ENCODE data around the gene MTUS2.

Gene MTUS2

GRCh38 chr13:29162638-29163235, 342.6 kb downstream of the MTUS2 start:
- Histone ChIP-seq H3K4me1 (ENCODE audit: control insufficient read depth, insufficient read depth, low read length) (no peaks in the 10 kb centered on the region), H3K36me3 (ENCODE audit: control insufficient read depth, insufficient read depth, low read length) (no peaks in the 10 kb centered on the region), H3K27me3 (ENCODE audit: control insufficient read depth, insufficient read depth, low read length) (no peaks in the 10 kb centered on the region), H3K4me3 (ENCODE audit: low read length) (no peak overlapping the region), H3K9ac (ENCODE audit: low read length) (no peak overlapping the region), H3K9me3 (ENCODE audit: control insufficient read depth, low read length) (no peaks in the 10 kb centered on the region)

- H3K9ac ChIP-seq (ENCODE audit: low read length) = no peak overlapping the region
- no peaks in the 10 kb centered on the region for H3K4me1 ChIP-seq (ENCODE audit: control insufficient read depth, insufficient read depth, low read length)
- H3K27me3 ChIP-seq (ENCODE audit: control insufficient read depth, insufficient read depth, low read length) = no peaks in the 10 kb centered on the region
- H3K4me3 ChIP-seq (ENCODE audit: low read length) = no peak overlapping the region
- no peaks in the 10 kb centered on the region for H3K9me3 ChIP-seq (ENCODE audit: control insufficient read depth, low read length)
- no peaks in the 10 kb centered on the region for H3K36me3 ChIP-seq (ENCODE audit: control insufficient read depth, insufficient read depth, low read length)
These were observed 344.0 kb downstream of the MTUS2 start for GRCh38 chr13:29164116-29164515.

DNA sequence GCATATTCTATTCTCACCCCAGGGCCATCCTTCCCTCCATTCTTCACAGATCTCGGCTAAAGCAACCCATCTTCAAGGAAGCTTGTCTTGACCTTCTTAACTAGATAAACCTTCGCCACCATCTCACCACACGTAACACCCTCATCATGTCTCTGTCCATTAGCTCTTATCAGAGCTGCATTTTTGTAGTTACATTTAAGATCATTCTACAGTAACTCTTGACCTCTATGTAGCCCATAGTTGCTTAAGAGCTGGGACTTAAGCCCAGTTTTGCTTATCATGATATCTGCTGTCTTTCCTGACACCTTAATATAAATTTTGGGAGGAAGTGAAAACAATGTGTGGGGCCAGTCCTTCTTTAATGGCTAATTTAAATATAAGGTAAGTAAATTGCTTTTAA, 345.1 kb downstream of the MTUS2 start:
- H3K4me3 ChIP-seq (ENCODE audit: low read length) = no peak overlapping the region
- no peaks in the 10 kb centered on the region for H3K27me3 ChIP-seq (ENCODE audit: control insufficient read depth, insufficient read depth, low read length)
- no peaks in the 10 kb centered on the region for H3K36me3 ChIP-seq (ENCODE audit: control insufficient read depth, insufficient read depth, low read length)
- H3K9ac ChIP-seq (ENCODE audit: low read length) = no peak overlapping the region
- H3K4me1 ChIP-seq (ENCODE audit: control insufficient read depth, insufficient read depth, low read length) = no peaks in the 10 kb centered on the region
- no peaks in the 10 kb centered on the region for H3K9me3 ChIP-seq (ENCODE audit: control insufficient read depth, low read length)

GRCh38 chr13:29165840-29166239, 345.7 kb downstream of the MTUS2 start:
- no peak overlapping the region for H3K9ac ChIP-seq (ENCODE audit: low read length)
- H3K9me3 ChIP-seq (ENCODE audit: control insufficient read depth, low read length) = no peaks in the 10 kb centered on the region
- H3K27me3 ChIP-seq (ENCODE audit: control insufficient read depth, insufficient read depth, low read length) = no peaks in the 10 kb centered on the region
- H3K4me3 ChIP-seq (ENCODE audit: low read length) = no peak overlapping the region
- H3K36me3 ChIP-seq (ENCODE audit: control insufficient read depth, insufficient read depth, low read length) = no peaks in the 10 kb centered on the region
- H3K4me1 ChIP-seq (ENCODE audit: control insufficient read depth, insufficient read depth, low read length) = no peaks in the 10 kb centered on the region

GRCh38 chr13:29170436-29171082, 350.4 kb downstream of the MTUS2 start:
- Histone ChIP-seq H3K9me3 (ENCODE audit: control insufficient read depth, low read length) (no peaks in the 10 kb centered on the region), H3K36me3 (ENCODE audit: control insufficient read depth, insufficient read depth, low read length) (no peaks in the 10 kb centered on the region), H3K9ac (ENCODE audit: low read length) (no peak overlapping the region), H3K4me3 (ENCODE audit: low read length) (no peak overlapping the region), H3K27me3 (ENCODE audit: control insufficient read depth, insufficient read depth, low read length) (no peaks in the 10 kb centered on the region), H3K4me1 (ENCODE audit: control insufficient read depth, insufficient read depth, low read length) (no peaks in the 10 kb centered on the region)

GRCh38 chr13:29171244-29171643, 351.1 kb downstream of the MTUS2 start:
- Histone ChIP-seq H3K4me3 (ENCODE audit: low read length) (no peak overlapping the region), H3K36me3 (ENCODE audit: control insufficient read depth, insufficient read depth, low read length) (no peaks in the 10 kb centered on the region), H3K9me3 (ENCODE audit: control insufficient read depth, low read length) (no peaks in the 10 kb centered on the region), H3K4me1 (ENCODE audit: control insufficient read depth, insufficient read depth, low read length) (no peaks in the 10 kb centered on the region), H3K9ac (ENCODE audit: low read length) (no peak overlapping the region), H3K27me3 (ENCODE audit: control insufficient read depth, insufficient read depth, low read length) (no peaks in the 10 kb centered on the region)

DNA sequence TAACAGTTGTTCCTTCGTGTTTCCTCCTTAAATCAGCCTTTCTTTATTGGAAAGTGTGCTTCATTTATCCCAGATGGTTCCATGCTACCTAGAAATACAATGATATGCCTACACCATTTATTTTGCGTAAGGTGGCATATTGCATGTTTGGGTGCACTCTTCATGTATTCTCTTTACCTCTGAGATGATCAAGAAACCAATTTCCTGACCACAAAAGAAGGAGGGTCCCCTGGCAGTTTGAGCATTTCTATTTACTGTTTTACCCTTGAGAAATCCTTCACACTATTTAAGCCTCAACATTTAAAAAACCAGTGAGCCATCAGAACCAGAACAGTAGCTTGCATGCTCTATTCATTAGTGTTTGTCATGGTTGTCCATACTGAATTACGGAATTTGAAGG, 354.0 kb downstream of the MTUS2 start:
- no peak overlapping the region for H3K9ac ChIP-seq (ENCODE audit: low read length)
- H3K4me3 ChIP-seq (ENCODE audit: low read length) = no peak overlapping the region
- H3K9me3 ChIP-seq (ENCODE audit: control insufficient read depth, low read length) = no peaks in the 10 kb centered on the region
- no peaks in the 10 kb centered on the region for H3K36me3 ChIP-seq (ENCODE audit: control insufficient read depth, insufficient read depth, low read length)
- no peaks in the 10 kb centered on the region for H3K27me3 ChIP-seq (ENCODE audit: control insufficient read depth, insufficient read depth, low read length)
- no peaks in the 10 kb centered on the region for H3K4me1 ChIP-seq (ENCODE audit: control insufficient read depth, insufficient read depth, low read length)

DNA sequence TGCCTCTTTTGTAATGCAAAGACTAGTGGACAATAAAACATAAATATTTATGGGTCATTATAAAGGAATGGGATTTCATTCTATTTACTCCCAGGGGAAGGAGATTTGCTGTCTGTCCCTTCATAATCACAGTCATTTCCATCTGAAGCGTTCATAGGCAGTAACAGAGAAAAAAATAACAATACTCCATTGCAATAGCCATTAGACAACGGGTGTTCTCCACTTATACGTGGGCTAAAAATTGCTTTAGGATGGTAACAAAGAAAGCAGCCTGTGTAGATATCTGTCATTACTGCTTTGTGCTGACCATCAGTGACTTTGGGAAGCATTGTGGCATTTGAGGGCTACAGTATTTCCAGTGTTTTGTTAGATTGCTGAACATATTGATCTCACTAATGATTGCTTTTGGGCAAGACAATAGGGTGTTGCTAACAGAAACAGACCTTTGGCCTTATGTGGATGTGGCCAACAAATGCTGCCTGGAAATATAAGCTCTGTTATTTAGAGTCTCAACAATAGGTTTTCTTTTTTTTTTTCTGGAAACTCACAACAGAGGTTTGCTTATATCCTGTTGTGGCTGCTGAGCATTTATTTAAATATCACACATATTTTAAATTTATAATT, 355.2 kb downstream of the MTUS2 start:
- Histone ChIP-seq H3K36me3 (ENCODE audit: control insufficient read depth, insufficient read depth, low read length) (no peaks in the 10 kb centered on the region), H3K4me3 (ENCODE audit: low read length) (no peak overlapping the region), H3K27me3 (ENCODE audit: control insufficient read depth, insufficient read depth, low read length) (no peaks in the 10 kb centered on the region), H3K9ac (ENCODE audit: low read length) (no peak overlapping the region), H3K9me3 (ENCODE audit: control insufficient read depth, low read length) (no peaks in the 10 kb centered on the region), H3K4me1 (ENCODE audit: control insufficient read depth, insufficient read depth, low read length) (no peaks in the 10 kb centered on the region)

DNA sequence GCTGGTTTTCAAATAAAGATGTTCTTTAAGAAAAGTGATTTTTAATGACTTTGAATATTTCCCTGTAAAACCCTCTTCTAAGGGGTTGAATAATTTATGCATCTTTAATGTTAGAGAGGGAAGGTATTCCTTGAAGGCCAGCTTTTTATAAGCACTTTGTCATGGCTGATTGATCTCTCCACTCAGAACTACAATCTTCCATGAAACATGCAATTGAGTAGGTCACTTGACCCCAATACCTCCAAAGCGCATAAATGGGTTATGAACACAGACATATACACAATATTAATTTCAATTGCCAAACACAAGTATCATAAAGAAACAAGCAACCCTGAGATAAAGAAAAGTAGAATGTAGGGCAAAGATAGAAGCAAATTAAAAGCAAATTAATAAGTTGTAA, 359.9 kb downstream of the MTUS2 start:
- H3K36me3 ChIP-seq (ENCODE audit: control insufficient read depth, insufficient read depth, low read length) = no peaks in the 10 kb centered on the region
- no peak overlapping the region for H3K9ac ChIP-seq (ENCODE audit: low read length)
- no peak overlapping the region for H3K4me3 ChIP-seq (ENCODE audit: low read length)
- H3K4me1 ChIP-seq (ENCODE audit: control insufficient read depth, insufficient read depth, low read length) = no peaks in the 10 kb centered on the region
- H3K27me3 ChIP-seq (ENCODE audit: control insufficient read depth, insufficient read depth, low read length) = no peaks in the 10 kb centered on the region
- no peaks in the 10 kb centered on the region for H3K9me3 ChIP-seq (ENCODE audit: control insufficient read depth, low read length)

GRCh38 chr13:29182216-29182615, 362.1 kb downstream of the MTUS2 start:
- H3K9ac ChIP-seq (ENCODE audit: low read length) = no peak overlapping the region
- H3K4me3 ChIP-seq (ENCODE audit: low read length) = no peak overlapping the region
- no peaks in the 10 kb centered on the region for H3K27me3 ChIP-seq (ENCODE audit: control insufficient read depth, insufficient read depth, low read length)
- no peaks in the 10 kb centered on the region for H3K9me3 ChIP-seq (ENCODE audit: control insufficient read depth, low read length)
- no peaks in the 10 kb centered on the region for H3K4me1 ChIP-seq (ENCODE audit: control insufficient read depth, insufficient read depth, low read length)
- no peaks in the 10 kb centered on the region for H3K36me3 ChIP-seq (ENCODE audit: control insufficient read depth, insufficient read depth, low read length)

DNA sequence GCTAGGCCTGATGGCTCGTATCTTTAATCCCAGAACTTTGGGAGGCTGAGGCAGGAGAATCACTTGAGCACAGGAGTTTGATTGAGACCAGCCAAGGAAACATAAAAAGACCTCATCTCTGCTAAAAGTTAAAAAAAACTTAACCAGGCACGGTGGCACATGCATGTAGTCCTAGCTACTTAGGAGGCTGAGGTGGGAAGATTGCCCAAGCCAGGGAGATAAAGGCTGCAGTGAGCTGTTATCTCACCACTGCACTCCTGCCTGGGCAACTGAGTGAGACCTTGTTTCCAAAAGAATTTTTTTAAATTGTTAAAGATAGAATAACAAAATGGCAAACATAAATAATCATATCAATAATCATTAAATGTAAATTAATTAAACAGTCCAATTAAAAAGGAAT, 365.8 kb downstream of the MTUS2 start:
- H3K36me3 ChIP-seq (ENCODE audit: control insufficient read depth, insufficient read depth, low read length) = no peaks in the 10 kb centered on the region
- H3K4me1 ChIP-seq (ENCODE audit: control insufficient read depth, insufficient read depth, low read length) = no peaks in the 10 kb centered on the region
- no peaks in the 10 kb centered on the region for H3K9me3 ChIP-seq (ENCODE audit: control insufficient read depth, low read length)
- H3K27me3 ChIP-seq (ENCODE audit: control insufficient read depth, insufficient read depth, low read length) = no peaks in the 10 kb centered on the region
- H3K4me3 ChIP-seq (ENCODE audit: low read length) = no peak overlapping the region
- no peak overlapping the region for H3K9ac ChIP-seq (ENCODE audit: low read length)

DNA sequence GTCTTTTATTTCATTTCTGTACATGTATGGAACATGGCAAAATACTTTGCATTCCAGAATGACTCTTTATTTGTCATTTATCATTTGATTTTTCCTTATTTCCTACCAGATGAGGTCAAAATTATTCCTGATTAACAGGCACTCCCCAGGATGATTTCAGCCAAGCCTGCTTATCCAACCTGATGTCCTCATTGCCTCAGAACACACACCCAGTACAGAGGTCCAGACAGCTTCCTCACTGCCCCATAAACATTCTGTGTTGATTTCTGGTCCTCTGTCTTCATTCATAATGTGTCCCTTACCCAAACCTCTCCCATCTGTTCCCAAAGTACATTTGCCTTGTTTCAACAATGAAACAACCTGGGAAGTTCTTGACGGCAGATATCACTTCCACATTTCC, 367.4 kb downstream of the MTUS2 start:
- Histone ChIP-seq H3K4me3 (ENCODE audit: low read length) (no peak overlapping the region), H3K9ac (ENCODE audit: low read length) (no peak overlapping the region), H3K36me3 (ENCODE audit: control insufficient read depth, insufficient read depth, low read length) (no peaks in the 10 kb centered on the region), H3K27me3 (ENCODE audit: control insufficient read depth, insufficient read depth, low read length) (no peaks in the 10 kb centered on the region), H3K4me1 (ENCODE audit: control insufficient read depth, insufficient read depth, low read length) (no peaks in the 10 kb centered on the region), H3K9me3 (ENCODE audit: control insufficient read depth, low read length) (no peaks in the 10 kb centered on the region)

Data from mucosa of stomach (tissue), 1 donor.